PFSK-1 (cell line): ENCODE data around the gene RBBP6.

Source experiments
- POLR2AphosphoS5 ChIP-seq: IDR thresholded peaks from 2 replicates; pipeline ENCODE4 v1.6.1; 2012; ENCODE audit warnings: low read depth, mild to moderate bottlenecking, control low read depth, low read length, moderate library complexity
- REST ChIP-seq, 2 experiments: IDR thresholded peaks; 2 replicates each; pipeline versions ENCODE4 v1.6.1 to v1.8.0; 2011 to 2012; ENCODE audit warnings: low read depth in 2 of 2, low read length in 2 of 2, control low read depth in 1 of 2, inconsistent platforms in 1 of 2, mild to moderate bottlenecking in 1 of 2, moderate library complexity in 1 of 2; ENCODE audit not compliant: insufficient read depth in 1 of 2
- TAF1 ChIP-seq: IDR thresholded peaks from 2 replicates; pipeline ENCODE4 v1.6.1; 2012; ENCODE audit warnings: low read length, control low read depth, borderline replicate concordance; ENCODE audit not compliant: insufficient read depth

GRCh38 chr16:24572069-24572468 lies 32.7 kb downstream of the RBBP6 start:
- TF ChIP-seq TAF1 (no peak), POLR2AphosphoS5 (no peak), REST (IDR thresholded peaks at IDR 0.05; ENCODE audit: insufficient read depth in 1 of 2, low read depth in 2 of 2, low read length in 2 of 2) (no peak)
